ENCODE data around the gene STK36.

GRCh38 chr2:218721488-218721887 is 49.6 kb downstream of the STK36 start:
- no peak for TF ChIP-seq POLR2A (IDR thresholded peaks at IDR 0.05)
- TF ChIP-seq, protein P1, sequence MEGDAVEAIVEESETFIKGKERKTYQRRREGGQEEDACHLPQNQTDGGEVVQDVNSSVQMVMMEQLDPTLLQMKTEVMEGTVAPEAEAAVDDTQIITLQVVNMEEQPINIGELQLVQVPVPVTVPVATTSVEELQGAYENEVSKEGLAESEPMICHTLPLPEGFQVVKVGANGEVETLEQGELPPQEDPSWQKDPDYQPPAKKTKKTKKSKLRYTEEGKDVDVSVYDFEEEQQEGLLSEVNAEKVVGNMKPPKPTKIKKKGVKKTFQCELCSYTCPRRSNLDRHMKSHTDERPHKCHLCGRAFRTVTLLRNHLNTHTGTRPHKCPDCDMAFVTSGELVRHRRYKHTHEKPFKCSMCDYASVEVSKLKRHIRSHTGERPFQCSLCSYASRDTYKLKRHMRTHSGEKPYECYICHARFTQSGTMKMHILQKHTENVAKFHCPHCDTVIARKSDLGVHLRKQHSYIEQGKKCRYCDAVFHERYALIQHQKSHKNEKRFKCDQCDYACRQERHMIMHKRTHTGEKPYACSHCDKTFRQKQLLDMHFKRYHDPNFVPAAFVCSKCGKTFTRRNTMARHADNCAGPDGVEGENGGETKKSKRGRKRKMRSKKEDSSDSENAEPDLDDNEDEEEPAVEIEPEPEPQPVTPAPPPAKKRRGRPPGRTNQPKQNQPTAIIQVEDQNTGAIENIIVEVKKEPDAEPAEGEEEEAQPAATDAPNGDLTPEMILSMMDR (IDR thresholded peaks at IDR 0.05): no peak
